ENCODE results near the gene STAU1.
"Not testable (repeated sequence)": the region's sequence is repeated elsewhere in the genome, so short reads cannot be mapped to it uniquely, and the experiment has no call there.

DNA sequence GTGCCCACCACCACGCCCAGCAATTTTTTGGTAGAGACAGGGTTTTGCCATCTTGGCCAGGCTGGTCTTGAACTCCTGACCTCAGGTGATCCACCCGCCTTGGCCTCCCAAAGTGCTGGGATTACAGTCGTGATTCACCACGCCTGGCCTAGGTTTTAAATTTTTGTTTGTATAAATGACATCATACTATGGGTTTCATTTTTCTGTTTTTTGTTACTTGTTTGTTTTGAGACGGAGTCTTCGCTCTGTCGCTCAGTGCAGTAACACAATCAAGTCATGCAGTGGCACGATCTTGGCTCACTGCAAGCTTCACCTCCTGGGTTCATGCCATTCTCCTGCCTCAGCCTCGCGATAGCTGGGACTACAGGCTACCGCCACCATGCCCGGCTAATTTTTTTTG, 105.8 kb downstream of the STAU1 start:
- TF ChIP-seq, protein P1, sequence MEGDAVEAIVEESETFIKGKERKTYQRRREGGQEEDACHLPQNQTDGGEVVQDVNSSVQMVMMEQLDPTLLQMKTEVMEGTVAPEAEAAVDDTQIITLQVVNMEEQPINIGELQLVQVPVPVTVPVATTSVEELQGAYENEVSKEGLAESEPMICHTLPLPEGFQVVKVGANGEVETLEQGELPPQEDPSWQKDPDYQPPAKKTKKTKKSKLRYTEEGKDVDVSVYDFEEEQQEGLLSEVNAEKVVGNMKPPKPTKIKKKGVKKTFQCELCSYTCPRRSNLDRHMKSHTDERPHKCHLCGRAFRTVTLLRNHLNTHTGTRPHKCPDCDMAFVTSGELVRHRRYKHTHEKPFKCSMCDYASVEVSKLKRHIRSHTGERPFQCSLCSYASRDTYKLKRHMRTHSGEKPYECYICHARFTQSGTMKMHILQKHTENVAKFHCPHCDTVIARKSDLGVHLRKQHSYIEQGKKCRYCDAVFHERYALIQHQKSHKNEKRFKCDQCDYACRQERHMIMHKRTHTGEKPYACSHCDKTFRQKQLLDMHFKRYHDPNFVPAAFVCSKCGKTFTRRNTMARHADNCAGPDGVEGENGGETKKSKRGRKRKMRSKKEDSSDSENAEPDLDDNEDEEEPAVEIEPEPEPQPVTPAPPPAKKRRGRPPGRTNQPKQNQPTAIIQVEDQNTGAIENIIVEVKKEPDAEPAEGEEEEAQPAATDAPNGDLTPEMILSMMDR (IDR thresholded peaks at IDR 0.05): not testable (repeated sequence)
- TF ChIP-seq POLR2A (IDR thresholded peaks at IDR 0.05): not testable (repeated sequence)
